ENCODE data around the gene TBL1XR1.

- TF ChIP-seq CTCF (conservative IDR thresholded peaks at IDR 0.05; ENCODE audit: low read depth, low read length) (no peak), EZH2 (IDR thresholded peaks at IDR 0.05; ENCODE audit: borderline replicate concordance, low read depth, low read length, poor library complexity, severe bottlenecking) (no peak)
Observed at GRCh38 chr3:177062052-177062732, 135.1 kb downstream of the TBL1XR1 start.
